Fibroblast of skin of abdomen (primary cell): ENCODE measurements around the gene STS.
A peak's percentile ranks its signal among the peaks of the same experiment; 100 is the strongest.
"Not testable (repeated sequence)": the region's sequence is repeated elsewhere in the genome, so short reads cannot be mapped to it uniquely, and the experiment has no call there.

Source experiments
- DNase-seq: peaks from one replicate; pipeline ENCODE4 v3.0.0-alpha.2; 2013

Gene STS

GRCh38 chrX:7139202-7140081 is 8.1 kb upstream of the STS start:
- peak; percentile 91 for DNase-seq

- DNase-seq: no peak
Observed at GRCh38 chrX:7143076-7143475, 4.4 kb upstream of the STS start.

- no peak for DNase-seq
Observed at GRCh38 chrX:7143941-7144525, 3.5 kb upstream of the STS start.

GRCh38 chrX:7145454-7145853 is 2.1 kb upstream of the STS start:
- DNase-seq: no peak

GRCh38 chrX:7146020-7146702 is 1.4 kb upstream of the STS start:
- no peak for DNase-seq

- no peak for DNase-seq
Observed at GRCh38 chrX:7146703-7147412, 654 bp upstream of the STS start.

GRCh38 chrX:7147978-7148854 is 704 bp downstream of the STS start, which contains the start of gene PUDP:
Gene PUDP (minus strand): TSS chrX:7148153. CDS start chrX:7148113, 40 bp downstream.
- DNase-seq: peak; percentile 79

GRCh38 chrX:7149411-7149810 is 1.9 kb downstream of the STS start:
- no peak for DNase-seq

- DNase-seq: no peak
Observed at GRCh38 chrX:7153231-7153630, 5.7 kb downstream of the STS start.

GRCh38 chrX:7154041-7154597 is 6.6 kb downstream of the STS start:
- DNase-seq: no peak

- DNase-seq: no peak
Observed at GRCh38 chrX:7155163-7155562, 7.7 kb downstream of the STS start.

GRCh38 chrX:7156879-7157278 is 9.4 kb downstream of the STS start:
- DNase-seq: no peak

- no peak for DNase-seq
Observed at GRCh38 chrX:7158468-7158990, 11.0 kb downstream of the STS start.

- no peak for DNase-seq
Observed at GRCh38 chrX:7159149-7159861, 11.8 kb downstream of the STS start.

- DNase-seq: no peak
Observed at GRCh38 chrX:7163146-7163677, 15.7 kb downstream of the STS start.

- no peak for DNase-seq
Observed at GRCh38 chrX:7164174-7164573, 16.7 kb downstream of the STS start.

- DNase-seq: no peak
Observed at GRCh38 chrX:7168371-7168770, 20.9 kb downstream of the STS start.

GRCh38 chrX:7169627-7170026 is 22.1 kb downstream of the STS start:
- no peak for DNase-seq

GRCh38 chrX:7170898-7171297 is 23.4 kb downstream of the STS start:
- no peak for DNase-seq

GRCh38 chrX:7178859-7179258 is 31.3 kb downstream of the STS start:
- DNase-seq: not testable (repeated sequence)
